ENCODE results near the gene ZNF77. TPM values are rescaled to one million over a fixed set of nuclear protein-coding genes. Genes with fewer than 3 reads are reported as not detected.

The ZNF77 gene
- total RNA-seq, 3 donors from 2014 or later (not counting 1 experiment from before 2014, with no cell fraction given): 6.0 to 9.2 (median 6.8) TPM

GRCh38 chr19:2933490-2933910 is 11.3 kb downstream of the ZNF77 start:
- H3K4me3 ChIP-seq (ENCODE audit: low read length): no peak overlapping the region
- ATAC-seq: no peak
- no peaks in the 10 kb centered on the region for H3K4me1 ChIP-seq (ENCODE audit: control insufficient read depth, insufficient read depth, low read length)
- peaks cover 31% of the 10 kb centered on the region for H3K9me3 ChIP-seq (ENCODE audit: control insufficient read depth, insufficient read depth, low read length)
- no peak for TF ChIP-seq CTCF (IDR thresholded peaks at IDR 0.05)
- Mint-ChIP-seq H3K4me3 (no peak overlapping the region), H3K27me3 (ENCODE audit: low read depth in 2 of 2) (no peaks in the 10 kb centered on the region), H3K9me3 (peaks cover 13 to 14% of the 10 kb centered on the region in 2 donors), H3K36me3 (peaks cover 32% of the 10 kb centered on the region), H3K4me1 (no peaks in the 10 kb centered on the region), H3K27ac (no peak overlapping the region)
- no peak overlapping the region for H3K27ac ChIP-seq (ENCODE audit: low read length)
- H3K27me3 ChIP-seq (ENCODE audit: control insufficient read depth, insufficient read depth, low read length): no peaks in the 10 kb centered on the region
- 98% methylated on average over 18 of the region's 18 CpGs for WGBS (ENCODE audit: insufficient coverage)
- intact Hi-C loops (cut with micrococcal nuclease): no loop called here
- DNase-seq: no peak
- peaks cover 24% of the 10 kb centered on the region for H3K36me3 ChIP-seq (ENCODE audit: control insufficient read depth, insufficient read depth, low read length)

- intact Hi-C loops (cut with micrococcal nuclease): no loop called here
- H3K36me3 Mint-ChIP-seq: peaks cover 15% of the 10 kb centered on the region
- no peak overlapping the region for H3K4me3 Mint-ChIP-seq
- no peaks in the 10 kb centered on the region for H3K27me3 Mint-ChIP-seq (ENCODE audit: low read depth in 2 of 2)
- no peak for DNase-seq
- H3K27ac Mint-ChIP-seq: no peak overlapping the region
- no peaks in the 10 kb centered on the region for H3K36me3 ChIP-seq (ENCODE audit: control insufficient read depth, insufficient read depth, low read length)
- no peak overlapping the region for H3K4me3 ChIP-seq (ENCODE audit: low read length)
- H3K4me1 ChIP-seq (ENCODE audit: control insufficient read depth, insufficient read depth, low read length): no peaks in the 10 kb centered on the region
- H3K9me3 ChIP-seq (ENCODE audit: control insufficient read depth, insufficient read depth, low read length): peaks cover 5% of the 10 kb centered on the region
- no peak overlapping the region for H3K27ac ChIP-seq (ENCODE audit: low read length)
- no peaks in the 10 kb centered on the region for H3K27me3 ChIP-seq (ENCODE audit: control insufficient read depth, insufficient read depth, low read length)
- peaks cover 7 to 8% of the 10 kb centered on the region in 2 donors for H3K9me3 Mint-ChIP-seq
- WGBS (ENCODE audit: insufficient coverage): 96% methylated on average over 18 of the region's 18 CpGs
- no peak for TF ChIP-seq CTCF (IDR thresholded peaks at IDR 0.05)
- H3K4me1 Mint-ChIP-seq: no peaks in the 10 kb centered on the region
- ATAC-seq: no peak
Observed at GRCh38 chr19:2927032-2927430, 17.7 kb downstream of the ZNF77 start.

- intact Hi-C loops (cut with micrococcal nuclease): no loop called here
- no peaks in the 10 kb centered on the region for H3K4me1 ChIP-seq (ENCODE audit: control insufficient read depth, insufficient read depth, low read length)
- 95% methylated on average over 53 of the region's 53 CpGs for WGBS (ENCODE audit: insufficient coverage)
- no peak overlapping the region for H3K4me3 ChIP-seq (ENCODE audit: low read length)
- Mint-ChIP-seq H3K9me3 (peaks cover 6% of the 10 kb centered on the region in 2 donors), H3K4me3 (no peak overlapping the region), H3K36me3 (peaks cover 12% of the 10 kb centered on the region), H3K27ac (no peak overlapping the region), H3K27me3 (ENCODE audit: low read depth in 2 of 2) (no peaks in the 10 kb centered on the region), H3K4me1 (no peaks in the 10 kb centered on the region)
- no peak overlapping the region for H3K27ac ChIP-seq (ENCODE audit: low read length)
- no peak for DNase-seq
- ATAC-seq: no peak
- H3K9me3 ChIP-seq (ENCODE audit: control insufficient read depth, insufficient read depth, low read length): peaks cover under 1% of the 10 kb centered on the region
- no peaks in the 10 kb centered on the region for H3K36me3 ChIP-seq (ENCODE audit: control insufficient read depth, insufficient read depth, low read length)
- no peak for TF ChIP-seq CTCF (IDR thresholded peaks at IDR 0.05)
- no peaks in the 10 kb centered on the region for H3K27me3 ChIP-seq (ENCODE audit: control insufficient read depth, insufficient read depth, low read length)
Observed at GRCh38 chr19:2926341-2927031, 18.3 kb downstream of the ZNF77 start.

GRCh38 chr19:2923510-2923909 is 21.3 kb downstream of the ZNF77 start:
- no peaks in the 10 kb centered on the region for H3K9me3 ChIP-seq (ENCODE audit: control insufficient read depth, insufficient read depth, low read length)
- Mint-ChIP-seq H3K27ac (no peak overlapping the region), H3K27me3 (ENCODE audit: low read depth in 2 of 2) (no peaks in the 10 kb centered on the region), H3K36me3 (no peaks in the 10 kb centered on the region), H3K4me1 (no peaks in the 10 kb centered on the region), H3K9me3 (no peaks in the 10 kb centered on the region), H3K4me3 (no peak overlapping the region)
- ATAC-seq (no peak), DNase-seq (no peak)
- WGBS (ENCODE audit: insufficient coverage): 92% methylated on average over 4 of the region's 4 CpGs
- no peaks in the 10 kb centered on the region for H3K4me1 ChIP-seq (ENCODE audit: control insufficient read depth, insufficient read depth, low read length)
- no peak for TF ChIP-seq CTCF (IDR thresholded peaks at IDR 0.05)
- H3K4me3 ChIP-seq (ENCODE audit: low read length): no peak overlapping the region
- no peak overlapping the region for H3K27ac ChIP-seq (ENCODE audit: low read length)
- intact Hi-C loops (cut with micrococcal nuclease): no loop called here
- H3K27me3 ChIP-seq (ENCODE audit: control insufficient read depth, insufficient read depth, low read length): no peaks in the 10 kb centered on the region
- no peaks in the 10 kb centered on the region for H3K36me3 ChIP-seq (ENCODE audit: control insufficient read depth, insufficient read depth, low read length)
